DMS53 treated with DMSO at 0.1 percent for 48 hours (cell line): ENCODE data around the gene TRAPPC3L.

Experiments
- DNase-seq: peaks from one replicate; lab custom pipeline; 2025; ENCODE audit not compliant: unreplicated experiment; lab: John Stamatoyannopoulos, UW

Gene TRAPPC3L

GRCh38 chr6:116545651-116546050 is at the start of gene TRAPPC3L:
Gene TRAPPC3L, minus strand, starts transcription at chr6:116545684. Its CDS starts 170 bp downstream, at chr6:116545514.
- no peak for DNase-seq

GRCh38 chr6:116595247-116595646 is 49.8 kb upstream of the TRAPPC3L start:
- peak; percentile 8 for DNase-seq

- DNase-seq: no peak
Observed at GRCh38 chr6:116586738-116587137, 41.3 kb upstream of the TRAPPC3L start.

- DNase-seq: no peak
Observed at GRCh38 chr6:116586276-116586675, 40.8 kb upstream of the TRAPPC3L start.

- no peak for DNase-seq
Observed at GRCh38 chr6:116580198-116580597, 34.7 kb upstream of the TRAPPC3L start.

GRCh38 chr6:116579143-116579542 is 33.7 kb upstream of the TRAPPC3L start:
- DNase-seq: no peak

- no peak for DNase-seq
Observed at GRCh38 chr6:116578335-116578734, 32.9 kb upstream of the TRAPPC3L start.

GRCh38 chr6:116577486-116577885 is 32.0 kb upstream of the TRAPPC3L start:
- DNase-seq: no peak

GRCh38 chr6:116575227-116575626 is 29.7 kb upstream of the TRAPPC3L start:
- DNase-seq: no peak

GRCh38 chr6:116572162-116572561 is 26.7 kb upstream of the TRAPPC3L start:
- no peak for DNase-seq

GRCh38 chr6:116571683-116572000 is 26.2 kb upstream of the TRAPPC3L start:
- peak; percentile 34 for DNase-seq

- DNase-seq: peak; percentile 93
Observed at GRCh38 chr6:116570856-116571682, 25.6 kb upstream of the TRAPPC3L start, which contains the start of gene RWDD1. Gene RWDD1, plus strand, starts transcription at chr6:116571504. Its CDS starts 79 bp downstream, at chr6:116571583.

GRCh38 chr6:116568821-116569755 is 23.6 kb upstream of the TRAPPC3L start:
- no peak for DNase-seq

- DNase-seq: no peak
Observed at GRCh38 chr6:116568111-116568510, 22.6 kb upstream of the TRAPPC3L start.

- DNase-seq: no peak
Observed at GRCh38 chr6:116564921-116565872, 19.7 kb upstream of the TRAPPC3L start.

GRCh38 chr6:116564311-116564710 is 18.8 kb upstream of the TRAPPC3L start:
- DNase-seq: no peak

GRCh38 chr6:116563830-116564229 is 18.3 kb upstream of the TRAPPC3L start:
- DNase-seq: no peak

- DNase-seq: no peak
Observed at GRCh38 chr6:116562614-116563013, 17.1 kb upstream of the TRAPPC3L start.

GRCh38 chr6:116562019-116562403 is 16.5 kb upstream of the TRAPPC3L start:
- no peak for DNase-seq

GRCh38 chr6:116561377-116562018 is 16.0 kb upstream of the TRAPPC3L start:
- DNase-seq: peak; percentile 19
